ENCODE data around the gene FBXL13. TPM values are rescaled to one million over a fixed set of nuclear protein-coding genes. Genes with fewer than 3 reads are reported as not detected.
"Not testable (repeated sequence)": the region's sequence is repeated elsewhere in the genome, so short reads cannot be mapped to it uniquely, and the experiment has no call there.

FBXL13 gene
- total RNA-seq, 1 donor, result 2.2 TPM

GRCh38 chr7:102842284-102842683 is 232.3 kb downstream of the FBXL13 start:
- H3K4me1 ChIP-seq (ENCODE audit: insufficient read depth, low read length), result peaks cover 2% of the 10 kb centered on the region
- no peaks in the 10 kb centered on the region for H3K27me3 ChIP-seq (ENCODE audit: insufficient read depth, low read length)
- H3K9me3 ChIP-seq (ENCODE audit: low read depth, low read length), result no peaks in the 10 kb centered on the region
- no peak overlapping the region for H3K4me3 ChIP-seq (ENCODE audit: insufficient read depth, low read length)
- TF ChIP-seq CTCF (IDR thresholded peaks at IDR 0.05; ENCODE audit: extremely low read depth, low read depth, low read length), result no peak
- no peaks in the 10 kb centered on the region for H3K36me3 ChIP-seq (ENCODE audit: insufficient read depth, low read length)
- no peak overlapping the region for H3K4me2 ChIP-seq (ENCODE audit: insufficient read depth, low read length)
- H2AFZ ChIP-seq (ENCODE audit: low read length), result no peak overlapping the region
- no peak for DNase-seq (ENCODE audit: insufficient read length, low spot score, missing footprints)
- no peaks in the 10 kb centered on the region for H3K79me2 ChIP-seq (ENCODE audit: insufficient read depth, low read length)
- no peaks in the 10 kb centered on the region for H4K20me1 ChIP-seq (ENCODE audit: insufficient read depth, low read length)
- H3K27ac ChIP-seq (ENCODE audit: low read depth, low read length), result no peak overlapping the region

DNA sequence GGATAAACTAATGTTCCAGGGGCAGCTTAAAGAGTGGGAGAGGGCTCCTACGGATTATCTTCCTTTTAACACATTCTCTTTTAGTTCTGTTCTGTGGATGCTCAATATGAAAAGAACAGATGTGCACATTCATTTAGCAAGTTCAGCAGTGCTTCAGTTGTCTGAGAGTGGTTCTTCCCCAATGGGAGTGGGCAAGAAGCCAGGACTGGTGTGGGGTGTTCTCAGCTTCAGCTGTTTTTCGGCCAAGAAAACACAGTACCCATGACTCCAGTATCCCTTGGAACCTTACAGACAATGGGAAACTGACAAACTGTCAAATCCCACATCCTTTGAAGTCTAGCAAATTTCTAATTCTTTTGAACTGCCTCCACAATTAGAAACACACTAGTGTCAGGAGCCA is 233.3 kb downstream of the FBXL13 start:
- TF ChIP-seq CTCF (IDR thresholded peaks at IDR 0.05; ENCODE audit: extremely low read depth, low read depth, low read length), result no peak
- Histone ChIP-seq H2AFZ (ENCODE audit: low read length) (no peak overlapping the region), H3K4me1 (ENCODE audit: insufficient read depth, low read length) (peaks cover 12% of the 10 kb centered on the region), H3K4me3 (ENCODE audit: insufficient read depth, low read length) (no peak overlapping the region), H4K20me1 (ENCODE audit: insufficient read depth, low read length) (no peaks in the 10 kb centered on the region), H3K36me3 (ENCODE audit: insufficient read depth, low read length) (no peaks in the 10 kb centered on the region), H3K9me3 (ENCODE audit: low read depth, low read length) (no peaks in the 10 kb centered on the region), H3K4me2 (ENCODE audit: insufficient read depth, low read length) (no peak overlapping the region), H3K27ac (ENCODE audit: low read depth, low read length) (no peak overlapping the region), H3K79me2 (ENCODE audit: insufficient read depth, low read length) (no peaks in the 10 kb centered on the region), H3K27me3 (ENCODE audit: insufficient read depth, low read length) (no peaks in the 10 kb centered on the region)
- no peak for DNase-seq (ENCODE audit: insufficient read length, low spot score, missing footprints)

- DNase-seq (ENCODE audit: insufficient read length, low spot score, missing footprints), result no peak
- peaks cover 20% of the 10 kb centered on the region for H3K4me1 ChIP-seq (ENCODE audit: insufficient read depth, low read length)
- no peaks in the 10 kb centered on the region for H3K27me3 ChIP-seq (ENCODE audit: insufficient read depth, low read length)
- H3K4me3 ChIP-seq (ENCODE audit: insufficient read depth, low read length), result no peak overlapping the region
- no peaks in the 10 kb centered on the region for H3K9me3 ChIP-seq (ENCODE audit: low read depth, low read length)
- H3K36me3 ChIP-seq (ENCODE audit: insufficient read depth, low read length), result no peaks in the 10 kb centered on the region
- H2AFZ ChIP-seq (ENCODE audit: low read length), result no peak overlapping the region
- H4K20me1 ChIP-seq (ENCODE audit: insufficient read depth, low read length), result no peaks in the 10 kb centered on the region
- no peaks in the 10 kb centered on the region for H3K79me2 ChIP-seq (ENCODE audit: insufficient read depth, low read length)
- no peak overlapping the region for H3K4me2 ChIP-seq (ENCODE audit: insufficient read depth, low read length)
- TF ChIP-seq CTCF (IDR thresholded peaks at IDR 0.05; ENCODE audit: extremely low read depth, low read depth, low read length), result no peak
- H3K27ac ChIP-seq (ENCODE audit: low read depth, low read length), result no peak overlapping the region
These were observed 234.2 kb downstream of the FBXL13 start for GRCh38 chr7:102840404-102840803.

- not testable (repeated sequence) for H3K4me3 ChIP-seq (ENCODE audit: insufficient read depth, low read length); H3K36me3 ChIP-seq (ENCODE audit: insufficient read depth, low read length); H4K20me1 ChIP-seq (ENCODE audit: insufficient read depth, low read length); H2AFZ ChIP-seq (ENCODE audit: low read length); H3K4me2 ChIP-seq (ENCODE audit: insufficient read depth, low read length); H3K79me2 ChIP-seq (ENCODE audit: insufficient read depth, low read length); H3K27ac ChIP-seq (ENCODE audit: low read depth, low read length); H3K27me3 ChIP-seq (ENCODE audit: insufficient read depth, low read length); DNase-seq (ENCODE audit: insufficient read length, low spot score, missing footprints); H3K9me3 ChIP-seq (ENCODE audit: low read depth, low read length)
- peaks cover 30% of the 10 kb centered on the region for H3K4me1 ChIP-seq (ENCODE audit: insufficient read depth, low read length)
These were observed 236.0 kb downstream of the FBXL13 start for GRCh38 chr7:102838572-102839101.

Measured in osteoblast (primary cell).